ENCODE data around the gene PPARGC1A.

PPARGC1A gene

GRCh38 chr4:23844961-23845360, 44.9 kb downstream of the PPARGC1A start:
- DNase-seq (ENCODE audit: low read depth): no peak

- DNase-seq (ENCODE audit: low read depth): no peak
Measured at GRCh38 chr4:23839279-23839678, 50.6 kb downstream of the PPARGC1A start.

- DNase-seq (ENCODE audit: low read depth): no peak
Measured at GRCh38 chr4:23838607-23839006, 51.2 kb downstream of the PPARGC1A start.

- no peak for DNase-seq (ENCODE audit: low read depth)
Measured at GRCh38 chr4:23838131-23838530, 51.7 kb downstream of the PPARGC1A start.

- no peak for DNase-seq (ENCODE audit: low read depth)
Measured at GRCh38 chr4:23837371-23837770, 52.5 kb downstream of the PPARGC1A start.

- DNase-seq (ENCODE audit: low read depth): no peak
Measured at GRCh38 chr4:23835774-23836478, 53.9 kb downstream of the PPARGC1A start.

GRCh38 chr4:23828779-23829178, 61.1 kb downstream of the PPARGC1A start:
- no peak for DNase-seq (ENCODE audit: low read depth)

- no peak for DNase-seq (ENCODE audit: low read depth)
Measured at GRCh38 chr4:23828020-23828715, 61.7 kb downstream of the PPARGC1A start.

GRCh38 chr4:23822181-23822580, 67.7 kb downstream of the PPARGC1A start:
- no peak for DNase-seq (ENCODE audit: low read depth)

- DNase-seq (ENCODE audit: low read depth): no peak
Measured at GRCh38 chr4:23819041-23819511, 70.8 kb downstream of the PPARGC1A start.

GRCh38 chr4:23818097-23818885, 71.6 kb downstream of the PPARGC1A start:
- DNase-seq (ENCODE audit: low read depth): no peak

GRCh38 chr4:23814996-23815660, 74.7 kb downstream of the PPARGC1A start:
- DNase-seq (ENCODE audit: low read depth): no peak

- no peak for DNase-seq (ENCODE audit: low read depth)
Measured at GRCh38 chr4:23814587-23814986, 75.3 kb downstream of the PPARGC1A start.

GRCh38 chr4:23811161-23811560, 78.7 kb downstream of the PPARGC1A start:
- no peak for DNase-seq (ENCODE audit: low read depth)

GRCh38 chr4:23805450-23805851, 84.4 kb downstream of the PPARGC1A start:
- no peak for DNase-seq (ENCODE audit: low read depth)

- DNase-seq (ENCODE audit: low read depth): no peak
Measured at GRCh38 chr4:23789762-23790161, 100.1 kb downstream of the PPARGC1A start.

GRCh38 chr4:23788460-23788859, 101.4 kb downstream of the PPARGC1A start:
- no peak for DNase-seq (ENCODE audit: low read depth)

GRCh38 chr4:23788027-23788426, 101.8 kb downstream of the PPARGC1A start:
- DNase-seq (ENCODE audit: low read depth): no peak

- no peak for DNase-seq (ENCODE audit: low read depth)
Measured at GRCh38 chr4:23782778-23783437, 106.9 kb downstream of the PPARGC1A start.

- no peak for DNase-seq (ENCODE audit: low read depth)
Measured at GRCh38 chr4:23779839-23780238, 110.0 kb downstream of the PPARGC1A start.

GRCh38 chr4:23779422-23779821, 110.4 kb downstream of the PPARGC1A start:
- DNase-seq (ENCODE audit: low read depth): no peak

GRCh38 chr4:23775694-23776093, 114.2 kb downstream of the PPARGC1A start:
- no peak for DNase-seq (ENCODE audit: low read depth)
